Activated CD8-positive, alpha-beta memory T cell treated with anti-CD3 and anti-CD28 coated beads, Interleukin-2, amount 10 ng/mL, durations not matched to agents 7 days and 5 days (primary cell): ENCODE measurements around the gene PLEKHH1. TPM values are rescaled to one million over a fixed set of nuclear protein-coding genes. Genes with fewer than 3 reads are reported as not detected.

Source experiments
- total RNA-seq, 2 experiments: library from RNA; stranded (reverse); gene quantifications; one replicate each; pipeline ENCODE4 v1.2.3, GENCODE V29; 2021

PLEKHH1 gene
- total RNA-seq, 2 experiments from 2014 or later = 0.19 to 0.79 TPM

Other genes with a start within 250 kb of the PLEKHH1 start
- 10 to 100 TPM; 32.4 to 33.5 TPM for gene ATP6V1D, start 173.5 kb upstream of the PLEKHH1 start, total RNA-seq
- 100 to 1,000 TPM; 145 to 189 TPM for gene EIF2S1, start 173.0 kb upstream of the PLEKHH1 start, total RNA-seq
- under 1 TPM in 1 of 2 experiments, not detected in 1; 0.44 TPM for gene PLEK2, start 121.1 kb upstream of the PLEKHH1 start, total RNA-seq
- gene TMEM229B, start 44.6 kb upstream of the PLEKHH1 start, total RNA-seq = 1 to 10 TPM; 5.1 to 7.0 TPM
- gene PIGH, start 67.0 kb downstream of the PLEKHH1 start, total RNA-seq = 10 to 100 TPM; 16.3 to 17.1 TPM
- gene ARG2, start 86.6 kb downstream of the PLEKHH1 start, total RNA-seq = 10 to 100 TPM in 1 of 2 experiments, 1 to 10 TPM in 1; 6.2 to 13.6 TPM
- 10 to 100 TPM; 69.2 to 73.5 TPM for gene VTI1B, start 141.3 kb downstream of the PLEKHH1 start, total RNA-seq
- 10 to 100 TPM; 49.6 to 59.8 TPM for gene RDH11, start 162.5 kb downstream of the PLEKHH1 start, total RNA-seq
- not detected for gene RDH12, start 168.6 kb downstream of the PLEKHH1 start, total RNA-seq